ENCODE measurements around the gene TMEM218.

Gene TMEM218

GRCh38 chr11:125076378-125076945, 35.0 kb downstream of the TMEM218 start:
- peaks cover 7% of the 10 kb centered on the region for H3K4me1 Mint-ChIP-seq
- no peak overlapping the region for H3K4me3 Mint-ChIP-seq
- H3K9me3 Mint-ChIP-seq: no peaks in the 10 kb centered on the region
- H3K27me3 Mint-ChIP-seq: peaks cover 63% of the 10 kb centered on the region
- H3K36me3 Mint-ChIP-seq (ENCODE audit: insufficient read depth): peaks cover 2% of the 10 kb centered on the region
- no peak for ATAC-seq (replicated peaks; ENCODE audit: extremely low read depth, poor library complexity, severe bottlenecking)
- no peak overlapping the region for H3K27ac Mint-ChIP-seq (ENCODE audit: low read depth)
- no peak for DNase-seq (ENCODE audit: low spot score in 2 of 2)

GRCh38 chr11:125075900-125076317, 35.5 kb downstream of the TMEM218 start:
- H3K36me3 Mint-ChIP-seq (ENCODE audit: insufficient read depth): peaks cover 2% of the 10 kb centered on the region
- H3K9me3 Mint-ChIP-seq: no peaks in the 10 kb centered on the region
- DNase-seq (ENCODE audit: low spot score in 2 of 2): no peak
- H3K27ac Mint-ChIP-seq (ENCODE audit: low read depth): no peak overlapping the region
- H3K27me3 Mint-ChIP-seq: peaks cover 63% of the 10 kb centered on the region
- ATAC-seq (replicated peaks; ENCODE audit: extremely low read depth, poor library complexity, severe bottlenecking): no peak
- peaks cover 12% of the 10 kb centered on the region for H3K4me1 Mint-ChIP-seq
- H3K4me3 Mint-ChIP-seq: no peak overlapping the region

- Mint-ChIP-seq H3K36me3 (ENCODE audit: insufficient read depth) (peaks cover 2% of the 10 kb centered on the region), H3K4me1 (peaks cover 13% of the 10 kb centered on the region), H3K9me3 (no peaks in the 10 kb centered on the region), H3K4me3 (no peak overlapping the region), H3K27me3 (peaks cover 56% of the 10 kb centered on the region), H3K27ac (ENCODE audit: low read depth) (no peak overlapping the region)
- no peak for DNase-seq (ENCODE audit: low spot score in 2 of 2)
- no peak for ATAC-seq (replicated peaks; ENCODE audit: extremely low read depth, poor library complexity, severe bottlenecking)
Observed at GRCh38 chr11:125075242-125075625, 36.2 kb downstream of the TMEM218 start.

- peaks cover 54% of the 10 kb centered on the region for H3K27me3 Mint-ChIP-seq
- H3K36me3 Mint-ChIP-seq (ENCODE audit: insufficient read depth): peaks cover 2% of the 10 kb centered on the region
- ATAC-seq (replicated peaks; ENCODE audit: extremely low read depth, poor library complexity, severe bottlenecking) (no peak), DNase-seq (ENCODE audit: low spot score in 2 of 2) (no peak)
- H3K4me1 Mint-ChIP-seq: peaks cover 13% of the 10 kb centered on the region
- H3K27ac Mint-ChIP-seq (ENCODE audit: low read depth): no peak overlapping the region
- H3K9me3 Mint-ChIP-seq: no peaks in the 10 kb centered on the region
- H3K4me3 Mint-ChIP-seq: no peak overlapping the region
Observed at GRCh38 chr11:125074511-125075241, 36.8 kb downstream of the TMEM218 start.

GRCh38 chr11:125073616-125074483, 37.6 kb downstream of the TMEM218 start:
- Mint-ChIP-seq H3K9me3 (no peaks in the 10 kb centered on the region), H3K4me1 (peaks cover 13% of the 10 kb centered on the region), H3K27ac (ENCODE audit: low read depth) (no peak overlapping the region), H3K36me3 (ENCODE audit: insufficient read depth) (peaks cover 2% of the 10 kb centered on the region), H3K27me3 (peaks cover 50% of the 10 kb centered on the region), H3K4me3 (no peak overlapping the region)
- DNase-seq (ENCODE audit: low spot score in 2 of 2): no peak
- no peak for ATAC-seq (replicated peaks; ENCODE audit: extremely low read depth, poor library complexity, severe bottlenecking)

GRCh38 chr11:125072961-125073590, 38.4 kb downstream of the TMEM218 start:
- Mint-ChIP-seq H3K27me3 (peaks cover 48% of the 10 kb centered on the region), H3K9me3 (no peaks in the 10 kb centered on the region), H3K36me3 (ENCODE audit: insufficient read depth) (peaks cover 2% of the 10 kb centered on the region), H3K4me3 (no peak overlapping the region), H3K4me1 (peaks cover 13% of the 10 kb centered on the region), H3K27ac (ENCODE audit: low read depth) (no peak overlapping the region)
- DNase-seq (ENCODE audit: low spot score in 2 of 2): no peak
- no peak for ATAC-seq (replicated peaks; ENCODE audit: extremely low read depth, poor library complexity, severe bottlenecking)

GRCh38 chr11:125072218-125072960, 39.0 kb downstream of the TMEM218 start:
- Mint-ChIP-seq H3K27me3 (peaks cover 44% of the 10 kb centered on the region), H3K4me1 (peaks cover 13% of the 10 kb centered on the region), H3K27ac (ENCODE audit: low read depth) (no peak overlapping the region)

GRCh38 chr11:125071846-125072217, 39.6 kb downstream of the TMEM218 start:
- Mint-ChIP-seq H3K9me3 (no peaks in the 10 kb centered on the region), H3K4me3 (no peak overlapping the region), H3K4me1 (peaks cover 13% of the 10 kb centered on the region), H3K27me3 (peaks cover 39% of the 10 kb centered on the region), H3K27ac (ENCODE audit: low read depth) (no peak overlapping the region), H3K36me3 (ENCODE audit: insufficient read depth) (no peaks in the 10 kb centered on the region)
- no peak for ATAC-seq (replicated peaks; ENCODE audit: extremely low read depth, poor library complexity, severe bottlenecking)
- DNase-seq (ENCODE audit: low spot score in 2 of 2): no peak

More at GRCh38 chr11:125072218-125072960, 39.0 kb downstream of the TMEM218 start:
- DNase-seq (ENCODE audit: low spot score in 2 of 2) (no peak), ATAC-seq (replicated peaks; ENCODE audit: extremely low read depth, poor library complexity, severe bottlenecking) (no peak)
- Mint-ChIP-seq H3K4me3 (no peak overlapping the region), H3K9me3 (no peaks in the 10 kb centered on the region), H3K36me3 (ENCODE audit: insufficient read depth) (no peaks in the 10 kb centered on the region)

GRCh38 chr11:125071435-125071834, 40.0 kb downstream of the TMEM218 start:
- ATAC-seq (replicated peaks; ENCODE audit: extremely low read depth, poor library complexity, severe bottlenecking): no peak
- no peak overlapping the region for H3K4me3 Mint-ChIP-seq
- peaks cover 13% of the 10 kb centered on the region for H3K4me1 Mint-ChIP-seq
- no peaks in the 10 kb centered on the region for H3K9me3 Mint-ChIP-seq
- no peak overlapping the region for H3K27ac Mint-ChIP-seq (ENCODE audit: low read depth)
- no peak for DNase-seq (ENCODE audit: low spot score in 2 of 2)
- peaks cover 36% of the 10 kb centered on the region for H3K27me3 Mint-ChIP-seq
- H3K36me3 Mint-ChIP-seq (ENCODE audit: insufficient read depth): no peaks in the 10 kb centered on the region

GRCh38 chr11:125070699-125071254, 40.6 kb downstream of the TMEM218 start:
- Mint-ChIP-seq H3K36me3 (ENCODE audit: insufficient read depth) (no peaks in the 10 kb centered on the region), H3K27ac (ENCODE audit: low read depth) (no peak overlapping the region), H3K27me3 (peaks cover 36% of the 10 kb centered on the region), H3K9me3 (no peaks in the 10 kb centered on the region), H3K4me3 (no peak overlapping the region), H3K4me1 (peaks cover 13% of the 10 kb centered on the region)
- DNase-seq (ENCODE audit: low spot score in 2 of 2) (no peak), ATAC-seq (replicated peaks; ENCODE audit: extremely low read depth, poor library complexity, severe bottlenecking) (peak; percentile 40)

- Mint-ChIP-seq H3K9me3 (no peaks in the 10 kb centered on the region), H3K36me3 (ENCODE audit: insufficient read depth) (no peaks in the 10 kb centered on the region), H3K27ac (ENCODE audit: low read depth) (peak overlapping the region; percentile 19), H3K4me3 (no peak overlapping the region), H3K27me3 (peaks cover 29% of the 10 kb centered on the region), H3K4me1 (peaks cover 13% of the 10 kb centered on the region)
- DNase-seq (ENCODE audit: low spot score in 2 of 2) (no peak), ATAC-seq (replicated peaks; ENCODE audit: extremely low read depth, poor library complexity, severe bottlenecking) (no peak)
Observed at GRCh38 chr11:125069796-125070195, 41.6 kb downstream of the TMEM218 start.

GRCh38 chr11:125069008-125069407, 42.4 kb downstream of the TMEM218 start:
- H3K4me1 Mint-ChIP-seq: peaks cover 10% of the 10 kb centered on the region
- H3K9me3 Mint-ChIP-seq: no peaks in the 10 kb centered on the region
- peaks cover 22% of the 10 kb centered on the region for H3K27me3 Mint-ChIP-seq
- DNase-seq (ENCODE audit: low spot score in 2 of 2): no peak
- no peak overlapping the region for H3K27ac Mint-ChIP-seq (ENCODE audit: low read depth)
- ATAC-seq (replicated peaks; ENCODE audit: extremely low read depth, poor library complexity, severe bottlenecking): no peak
- H3K36me3 Mint-ChIP-seq (ENCODE audit: insufficient read depth): no peaks in the 10 kb centered on the region
- no peak overlapping the region for H3K4me3 Mint-ChIP-seq

All from central memory CD8-positive, alpha-beta T cell (primary cell).